ENCODE data around the gene TBC1D30. TPM values are rescaled to one million over a fixed set of nuclear protein-coding genes. Genes with fewer than 3 reads are reported as not detected.
"Not testable (repeated sequence)": the region's sequence is repeated elsewhere in the genome, so short reads cannot be mapped to it uniquely, and the experiment has no call there.

The TBC1D30 gene
- not detected for polyA plus RNA-seq

DNA sequence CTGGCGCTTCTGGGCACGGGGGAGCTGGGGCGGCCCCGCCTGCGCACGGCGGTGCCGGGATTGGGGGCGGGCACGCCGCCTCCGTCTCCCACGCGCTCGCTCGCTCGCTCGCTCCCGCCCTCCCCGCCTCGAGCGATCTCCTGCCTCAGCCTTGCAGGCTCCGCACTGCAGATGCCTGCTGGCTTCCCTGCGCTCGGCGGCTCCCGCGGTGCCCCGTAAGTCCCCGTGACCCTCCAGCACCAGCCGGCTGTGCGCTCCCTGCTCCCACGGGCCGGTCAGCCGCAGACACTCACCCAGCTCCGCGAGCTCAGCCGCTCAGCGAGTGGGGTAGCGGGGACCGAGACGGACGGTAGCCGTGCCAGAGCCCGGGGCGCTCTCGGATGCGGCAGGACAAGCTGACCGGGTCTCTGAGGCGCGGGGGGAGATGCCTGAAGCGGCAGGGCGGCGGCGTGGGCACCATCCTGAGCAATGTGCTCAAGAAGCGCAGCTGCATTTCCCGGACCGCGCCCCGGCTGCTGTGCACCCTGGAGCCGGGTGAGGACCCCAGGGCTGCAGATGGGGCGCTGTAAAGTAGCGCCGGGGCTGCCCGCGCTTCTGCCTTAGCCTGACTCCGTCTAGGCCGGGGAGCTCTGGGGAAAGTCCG lies at the start of gene TBC1D30:
TBC1D30 (plus strand) TSS at position 148 of the 643 bp plus-strand sequence; CDS start at position 381, 233 bp downstream.
- H3K4me1 Mint-ChIP-seq: peaks cover 10 to 12% (median 11%) of the 10 kb centered on the region in 3 donors
- no peak within 1 kb of the TSS for H3K27ac Mint-ChIP-seq
- peak within 1 kb of the TSS in 3 of 4 donors; percentile 63 to 85 (median 70) for H3K4me3 Mint-ChIP-seq
- H3K27me3 Mint-ChIP-seq: peaks cover 50% of the 10 kb centered on the region
- H3K9me3 Mint-ChIP-seq: peaks cover 2 to 7% (median 3%) of the 10 kb centered on the region in 3 donors
- H3K36me3 Mint-ChIP-seq: no peaks in the 10 kb centered on the region

DNA sequence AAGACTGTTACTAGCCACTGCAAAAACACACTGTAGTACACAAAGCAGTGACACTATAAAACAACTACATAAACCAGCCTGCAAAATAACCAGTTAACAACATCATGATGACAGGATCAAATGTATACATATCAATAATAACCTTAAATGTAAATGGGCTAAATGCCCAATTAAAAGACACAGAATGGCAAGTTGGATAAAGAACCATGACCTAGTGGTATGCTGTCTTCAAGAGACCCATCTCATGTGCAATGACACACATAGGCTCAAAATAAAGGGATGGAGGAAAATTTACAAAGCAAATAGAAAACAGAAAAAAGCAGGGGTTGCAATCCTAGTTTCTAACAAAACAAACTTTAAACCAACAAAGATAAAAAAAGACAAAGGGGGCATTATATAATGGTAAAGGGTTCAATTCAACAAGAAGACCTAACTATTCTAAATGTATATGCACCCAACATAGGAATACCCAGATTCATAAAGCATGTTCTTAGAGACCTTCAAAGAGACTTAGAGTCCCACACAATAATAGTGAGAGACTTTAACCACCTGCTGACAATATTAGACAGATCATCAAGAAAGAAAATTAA lies 49.2 kb upstream of the TBC1D30 start:
- H3K9me3 Mint-ChIP-seq: peaks cover 12 to 38% (median 34%) of the 10 kb centered on the region in 3 donors
- not testable (repeated sequence) for H3K4me3 Mint-ChIP-seq, H3K36me3 Mint-ChIP-seq, H3K27ac Mint-ChIP-seq, H3K4me1 Mint-ChIP-seq
- peaks cover 44% of the 10 kb centered on the region for H3K27me3 Mint-ChIP-seq

GRCh38 chr12:64779354-64779974 lies 45.0 kb upstream of the TBC1D30 start:
- H3K4me1 Mint-ChIP-seq: peaks cover 6 to 18% (median 16%) of the 10 kb centered on the region in 3 donors
- peaks cover 2% of the 10 kb centered on the region for H3K36me3 Mint-ChIP-seq
- H3K9me3 Mint-ChIP-seq: peaks cover 6 to 25% (median 23%) of the 10 kb centered on the region in 3 donors
- no peak overlapping the region for H3K27ac Mint-ChIP-seq
- peak overlapping the region in 2 of 4 donors; percentile 76 to 89 for H3K4me3 Mint-ChIP-seq
- peaks cover 63% of the 10 kb centered on the region for H3K27me3 Mint-ChIP-seq

GRCh38 chr12:64780132-64780530 lies 44.3 kb upstream of the TBC1D30 start:
- Mint-ChIP-seq H3K4me1 (peaks cover 6 to 18% (median 16%) of the 10 kb centered on the region in 3 donors), H3K27ac (no peak overlapping the region), H3K9me3 (peaks cover 6 to 22% (median 18%) of the 10 kb centered on the region in 3 donors), H3K36me3 (peaks cover 2% of the 10 kb centered on the region), H3K4me3 (peak overlapping the region; percentile 76 to 89 (median 86)), H3K27me3 (peaks cover 64% of the 10 kb centered on the region)

- Mint-ChIP-seq H3K27ac (no peak overlapping the region), H3K27me3 (peaks cover 61% of the 10 kb centered on the region), H3K36me3 (peaks cover 2% of the 10 kb centered on the region), H3K4me3 (peak overlapping the region; percentile 80 to 89 (median 86)), H3K4me1 (peaks cover 6 to 18% (median 16%) of the 10 kb centered on the region in 3 donors), H3K9me3 (peaks cover 4 to 17% (median 13%) of the 10 kb centered on the region in 3 donors)
Observed at GRCh38 chr12:64780531-64781279, 43.7 kb upstream of the TBC1D30 start.

DNA sequence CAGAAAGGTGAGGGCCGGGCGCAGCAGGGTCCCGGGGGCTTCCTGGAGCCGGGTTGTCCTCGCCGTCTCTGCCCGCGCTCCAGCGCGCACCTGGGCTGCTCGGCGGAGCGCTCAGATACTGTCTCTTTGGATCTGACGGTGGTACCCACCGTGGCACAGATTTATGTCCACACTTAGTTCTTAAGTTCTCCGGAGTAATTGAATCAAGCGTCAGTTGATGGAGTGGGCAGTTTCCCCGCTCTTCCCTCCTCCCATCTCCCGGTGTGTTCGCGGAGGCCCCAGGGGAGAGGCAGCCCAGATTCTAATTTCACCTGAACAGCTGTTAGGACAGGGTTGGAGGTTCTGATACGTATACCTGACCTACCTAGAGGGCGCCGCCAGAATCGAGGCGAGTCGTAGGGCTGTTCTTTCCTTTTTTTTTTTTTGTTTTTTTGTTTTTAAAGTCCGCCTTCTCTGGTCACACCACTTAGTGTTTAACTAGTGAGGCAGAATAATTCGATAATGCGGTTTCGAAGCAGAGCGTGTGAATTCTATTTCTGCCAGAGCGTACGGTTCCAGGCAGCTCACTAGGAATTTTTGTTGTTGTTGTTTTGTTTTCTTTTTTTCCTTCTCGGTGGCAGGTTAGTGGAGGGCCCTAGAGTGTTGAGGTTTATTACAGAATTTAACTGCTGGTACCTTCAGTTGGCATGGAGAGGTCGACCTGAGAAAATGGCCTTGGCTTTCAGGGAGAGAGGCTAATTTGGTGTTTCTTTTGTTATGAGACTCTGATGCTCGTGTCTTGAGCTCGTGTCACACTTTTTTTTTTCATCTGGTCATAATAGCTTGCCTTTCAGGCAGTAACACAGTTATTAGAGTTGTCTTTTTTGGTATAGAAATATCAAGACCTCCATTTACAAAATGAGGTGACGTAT lies 42.9 kb upstream of the TBC1D30 start:
- Mint-ChIP-seq H3K27me3 (peaks cover 57% of the 10 kb centered on the region), H3K9me3 (peaks cover 0 to 8% (median 6%) of the 10 kb centered on the region in 3 donors), H3K4me1 (peaks cover 6 to 18% (median 16%) of the 10 kb centered on the region in 3 donors), H3K36me3 (peaks cover 2% of the 10 kb centered on the region), H3K4me3 (peak overlapping the region; percentile 73 to 94 (median 87)), H3K27ac (peak overlapping the region in 2 of 3 donors; percentile 9 to 65)

GRCh38 chr12:64782191-64782876 lies 42.1 kb upstream of the TBC1D30 start:
- H3K27me3 Mint-ChIP-seq: peaks cover 50% of the 10 kb centered on the region
- H3K4me1 Mint-ChIP-seq: peaks cover 6 to 18% (median 16%) of the 10 kb centered on the region in 3 donors
- H3K36me3 Mint-ChIP-seq: peaks cover 2% of the 10 kb centered on the region
- no peak overlapping the region for H3K27ac Mint-ChIP-seq
- peak overlapping the region; percentile 73 to 94 (median 87) for H3K4me3 Mint-ChIP-seq
- peaks cover 0 to 3% (median under 1%) of the 10 kb centered on the region in 3 donors for H3K9me3 Mint-ChIP-seq

DNA sequence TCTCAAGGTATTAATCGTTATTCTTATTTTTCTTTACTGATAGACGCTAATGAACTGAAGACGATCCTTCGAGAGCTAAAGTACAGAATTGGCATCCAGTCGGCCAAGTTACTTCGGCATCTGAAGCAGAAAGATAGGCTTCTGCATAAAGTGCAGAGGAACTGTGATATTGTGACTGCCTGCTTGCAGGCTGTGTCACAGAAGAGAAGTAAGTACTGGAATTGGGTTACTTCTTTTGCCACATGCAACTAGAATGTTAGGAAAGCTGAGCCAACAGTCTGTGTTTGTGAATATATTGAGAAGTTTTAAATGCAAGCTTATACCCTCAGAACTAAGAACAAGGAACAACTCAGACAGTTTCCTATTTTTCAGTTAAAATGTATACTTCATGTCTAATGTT lies 38.6 kb upstream of the TBC1D30 start:
- Mint-ChIP-seq H3K4me1 (peaks cover 6 to 16% (median 12%) of the 10 kb centered on the region in 3 donors), H3K27me3 (peaks cover 31% of the 10 kb centered on the region), H3K4me3 (no peak overlapping the region), H3K36me3 (peaks cover 3% of the 10 kb centered on the region), H3K9me3 (no peaks in the 10 kb centered on the region), H3K27ac (no peak overlapping the region)

DNA sequence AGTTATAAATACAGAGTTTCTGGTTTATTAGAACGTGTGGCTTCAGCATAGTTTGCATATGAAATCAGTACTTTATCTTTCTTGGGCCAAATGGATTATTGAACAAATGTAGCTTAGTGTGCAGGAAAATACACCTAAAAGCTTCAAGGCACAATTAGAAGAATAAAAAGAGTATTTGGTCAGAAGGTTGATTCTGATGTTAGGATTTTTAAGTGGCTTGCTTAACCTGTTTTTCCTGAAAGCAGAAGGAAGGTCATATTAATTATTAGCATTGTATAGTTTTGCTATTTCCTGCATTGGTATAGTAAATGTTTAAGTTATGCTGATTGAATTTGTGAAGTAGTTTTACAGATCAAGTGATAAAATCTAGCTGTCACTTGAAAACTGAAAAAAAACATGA lies 34.3 kb upstream of the TBC1D30 start:
- no peak overlapping the region for H3K4me3 Mint-ChIP-seq
- H3K36me3 Mint-ChIP-seq: peaks cover 6% of the 10 kb centered on the region
- no peaks in the 10 kb centered on the region for H3K4me1 Mint-ChIP-seq
- H3K27ac Mint-ChIP-seq: no peak overlapping the region
- peaks cover 5% of the 10 kb centered on the region for H3K27me3 Mint-ChIP-seq
- no peaks in the 10 kb centered on the region for H3K9me3 Mint-ChIP-seq

- no peaks in the 10 kb centered on the region for H3K9me3 Mint-ChIP-seq
- peaks cover 6% of the 10 kb centered on the region for H3K36me3 Mint-ChIP-seq
- H3K27ac Mint-ChIP-seq: no peak overlapping the region
- no peaks in the 10 kb centered on the region for H3K4me1 Mint-ChIP-seq
- H3K27me3 Mint-ChIP-seq: no peaks in the 10 kb centered on the region
- H3K4me3 Mint-ChIP-seq: no peak overlapping the region
Observed at GRCh38 chr12:64791036-64791435, 33.4 kb upstream of the TBC1D30 start.

GRCh38 chr12:64792128-64792527 lies 32.3 kb upstream of the TBC1D30 start:
- Mint-ChIP-seq H3K27me3 (no peaks in the 10 kb centered on the region), H3K4me3 (no peak overlapping the region), H3K9me3 (no peaks in the 10 kb centered on the region), H3K4me1 (peaks cover 0 to 1% (median 0%) of the 10 kb centered on the region in 3 donors), H3K27ac (no peak overlapping the region), H3K36me3 (peaks cover 6% of the 10 kb centered on the region)

GRCh38 chr12:64793610-64794009 lies 30.8 kb upstream of the TBC1D30 start:
- H3K4me3 Mint-ChIP-seq: no peak overlapping the region
- H3K27me3 Mint-ChIP-seq: no peaks in the 10 kb centered on the region
- no peak overlapping the region for H3K27ac Mint-ChIP-seq

GRCh38 chr12:64794305-64794704 lies 30.1 kb upstream of the TBC1D30 start:
- H3K36me3 Mint-ChIP-seq: peaks cover 3% of the 10 kb centered on the region
- H3K27ac Mint-ChIP-seq: no peak overlapping the region
- H3K4me1 Mint-ChIP-seq: peaks cover 0 to 1% (median 0%) of the 10 kb centered on the region in 3 donors
- no peaks in the 10 kb centered on the region for H3K27me3 Mint-ChIP-seq
- no peaks in the 10 kb centered on the region for H3K9me3 Mint-ChIP-seq
- no peak overlapping the region for H3K4me3 Mint-ChIP-seq

More at GRCh38 chr12:64793610-64794009, 30.8 kb upstream of the TBC1D30 start:
- Mint-ChIP-seq H3K9me3 (no peaks in the 10 kb centered on the region), H3K4me1 (peaks cover 0 to 1% (median 0%) of the 10 kb centered on the region in 3 donors), H3K36me3 (peaks cover 4% of the 10 kb centered on the region)
